Uterus (tissue), 2 donors: Measurements from ENCODE around the gene KDM1A.

Experiments
- CTCF ChIP-seq, 4 experiments: fragments of 200-600 bp in 2 of 4; fragments of 450-650 bp in 2 of 4; sonication (generic) in 2 of 4; IDR thresholded peaks; one replicate each; pipeline ENCODE4 v1.5.1; 2016 to 2019; ENCODE audit warnings: antibody characterized with exemption in 4 of 4, mild to moderate bottlenecking in 2 of 4, moderate library complexity in 1 of 4
- POLR2A ChIP-seq, 2 donors: fragments of 450-650 bp; IDR thresholded peaks; one replicate each; pipeline ENCODE4 v1.6.1; 2016; ENCODE audit warnings: antibody characterized with exemption in 2 of 2, mild to moderate bottlenecking in 1 of 2, moderate library complexity in 1 of 2

- TF ChIP-seq CTCF (IDR thresholded peaks at IDR 0.05) (no peak), POLR2A (IDR thresholded peaks at IDR 0.05) (no peak)
Measured at GRCh38 chr1:22972760-22973159, 46.5 kb upstream of the KDM1A start, which contains the start of gene LACTBL1.
